ENCODE results near the gene CD1B.

GRCh38 chr1:158323866-158324265, 7.5 kb downstream of the CD1B start:
- no peak for TF ChIP-seq POLR2AphosphoS5 (IDR thresholded peaks at IDR 0.05; ENCODE audit: borderline replicate concordance, low read depth, low read length)
- no peak for TF ChIP-seq EZH2 (IDR thresholded peaks at IDR 0.05)

Data from SK-N-MC (cell line).